Measurements from ENCODE around the gene ARHGEF33. TPM values are rescaled to one million over a fixed set of nuclear protein-coding genes. Genes with fewer than 3 reads are reported as not detected.

Gene ARHGEF33
- total RNA-seq, 4 donors from 2014 or later = 0.66 to 2.1 (median 0.82) TPM

DNA sequence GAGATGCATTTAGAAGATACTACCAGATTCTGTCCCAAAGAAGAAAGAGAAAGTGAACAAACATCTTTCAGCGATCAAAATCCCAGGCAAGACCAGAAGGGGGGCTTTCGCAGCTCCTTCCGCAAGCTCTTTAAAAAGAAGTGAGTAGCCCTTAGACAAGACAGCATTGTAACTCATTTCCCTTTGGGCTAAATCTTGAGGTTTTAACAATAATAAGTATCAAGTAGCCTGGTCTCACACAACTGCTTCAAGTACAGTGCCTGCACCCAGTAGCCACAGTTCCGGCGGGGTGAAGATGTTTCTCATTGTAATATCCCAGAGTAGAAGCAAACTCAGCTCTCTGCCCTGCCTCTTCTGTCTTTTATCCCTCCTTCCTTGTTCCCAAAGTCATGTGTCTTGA, 76.3 kb downstream of the ARHGEF33 start:
- Histone ChIP-seq H3K4me1 (no peaks in the 10 kb centered on the region), H3K36me3 (peaks cover 0 to 5% (median 0%) of the 10 kb centered on the region in 4 donors), H3K9me3 (no peaks in the 10 kb centered on the region), H3K27me3 (no peaks in the 10 kb centered on the region), H3K4me3 (no peak overlapping the region), H3K27ac (replicated peaks in 1 of 4) (no peak overlapping the region)
- DNase-seq (ENCODE audit: extremely low spot score) = no peak
- 92% methylated on average over 5 of the region's 5 CpGs for WGBS
- intact Hi-C loops (cut with DNase I) = no loop called here
- TF ChIP-seq EP300 (IDR thresholded peaks at IDR 0.05) (no peak), POLR2A (IDR thresholded peaks at IDR 0.05; ENCODE audit: low read depth) (no peak), POLR2AphosphoS5 (IDR thresholded peaks at IDR 0.05) (no peak)
- TF ChIP-seq, protein P1, sequence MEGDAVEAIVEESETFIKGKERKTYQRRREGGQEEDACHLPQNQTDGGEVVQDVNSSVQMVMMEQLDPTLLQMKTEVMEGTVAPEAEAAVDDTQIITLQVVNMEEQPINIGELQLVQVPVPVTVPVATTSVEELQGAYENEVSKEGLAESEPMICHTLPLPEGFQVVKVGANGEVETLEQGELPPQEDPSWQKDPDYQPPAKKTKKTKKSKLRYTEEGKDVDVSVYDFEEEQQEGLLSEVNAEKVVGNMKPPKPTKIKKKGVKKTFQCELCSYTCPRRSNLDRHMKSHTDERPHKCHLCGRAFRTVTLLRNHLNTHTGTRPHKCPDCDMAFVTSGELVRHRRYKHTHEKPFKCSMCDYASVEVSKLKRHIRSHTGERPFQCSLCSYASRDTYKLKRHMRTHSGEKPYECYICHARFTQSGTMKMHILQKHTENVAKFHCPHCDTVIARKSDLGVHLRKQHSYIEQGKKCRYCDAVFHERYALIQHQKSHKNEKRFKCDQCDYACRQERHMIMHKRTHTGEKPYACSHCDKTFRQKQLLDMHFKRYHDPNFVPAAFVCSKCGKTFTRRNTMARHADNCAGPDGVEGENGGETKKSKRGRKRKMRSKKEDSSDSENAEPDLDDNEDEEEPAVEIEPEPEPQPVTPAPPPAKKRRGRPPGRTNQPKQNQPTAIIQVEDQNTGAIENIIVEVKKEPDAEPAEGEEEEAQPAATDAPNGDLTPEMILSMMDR (IDR thresholded peaks at IDR 0.05) = no peak

DNA sequence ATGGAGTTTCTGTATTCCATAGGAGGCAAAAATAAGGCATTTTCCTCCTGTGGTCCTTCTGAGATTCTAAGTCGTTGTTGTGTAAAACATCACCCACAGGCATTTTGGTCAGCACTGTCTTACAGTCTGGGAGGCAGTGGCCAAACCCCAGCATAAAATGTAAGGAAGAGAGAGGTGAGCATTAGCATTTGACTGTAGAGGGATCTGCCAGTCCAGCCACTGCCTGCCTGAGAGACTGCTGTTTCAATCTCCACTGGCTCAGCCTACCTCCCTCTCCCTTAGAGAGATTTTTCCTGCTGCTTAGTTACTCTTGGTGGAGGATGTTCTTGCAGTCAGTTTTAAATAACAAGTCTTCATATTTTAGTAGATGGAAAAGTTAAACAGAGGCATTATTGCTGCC, 77.0 kb downstream of the ARHGEF33 start:
- no peaks in the 10 kb centered on the region for H3K4me1 ChIP-seq

DNA sequence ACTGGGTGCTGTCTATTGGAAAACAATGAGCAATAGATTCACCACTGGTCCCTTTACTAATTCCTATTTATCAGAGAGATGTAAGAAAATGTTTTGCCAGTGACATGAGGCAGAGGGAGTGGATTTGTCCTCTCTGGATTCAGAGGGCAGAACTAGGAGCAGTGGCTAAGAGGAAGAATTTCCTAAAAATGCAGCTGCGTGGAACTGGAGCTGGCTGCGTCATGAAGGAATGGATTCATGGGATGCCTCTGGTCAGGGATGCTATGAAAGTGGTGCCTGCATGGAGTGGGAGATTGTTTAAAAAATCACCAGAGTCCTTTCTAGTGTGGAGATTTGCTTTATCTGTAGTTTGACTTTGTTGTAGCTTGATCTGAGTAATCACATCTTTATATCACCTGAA, 78.3 kb downstream of the ARHGEF33 start:
- no peak for DNase-seq (ENCODE audit: extremely low spot score)
- TF ChIP-seq, protein P1 (IDR thresholded peaks at IDR 0.05) = no peak
- TF ChIP-seq POLR2AphosphoS5 (IDR thresholded peaks at IDR 0.05) (no peak), EP300 (IDR thresholded peaks at IDR 0.05) (no peak), POLR2A (IDR thresholded peaks at IDR 0.05; ENCODE audit: low read depth) (no peak)
- intact Hi-C loops (cut with DNase I) = no loop called here
- Histone ChIP-seq H3K27ac (replicated peaks in 1 of 4) (no peak overlapping the region), H3K4me3 (no peak overlapping the region), H3K27me3 (no peaks in the 10 kb centered on the region), H3K36me3 (peaks cover 0 to 5% (median 0%) of the 10 kb centered on the region in 4 donors), H3K4me1 (no peaks in the 10 kb centered on the region), H3K9me3 (no peaks in the 10 kb centered on the region)
- WGBS = 97% methylated on average over 2 of the region's 2 CpGs

More for the DNA sequence above, 77.0 kb downstream of the ARHGEF33 start:
- 63% methylated on average over 1 of the region's 1 CpG for WGBS
- Histone ChIP-seq H3K36me3 (peaks cover 0 to 5% (median 0%) of the 10 kb centered on the region in 4 donors), H3K9me3 (no peaks in the 10 kb centered on the region), H3K27me3 (no peaks in the 10 kb centered on the region), H3K27ac (replicated peaks in 1 of 4) (no peak overlapping the region), H3K4me3 (no peak overlapping the region)
- intact Hi-C loops (cut with DNase I) = no loop called here
- no peak for TF ChIP-seq EP300 (IDR thresholded peaks at IDR 0.05)
- no peak for DNase-seq (ENCODE audit: extremely low spot score)

DNA sequence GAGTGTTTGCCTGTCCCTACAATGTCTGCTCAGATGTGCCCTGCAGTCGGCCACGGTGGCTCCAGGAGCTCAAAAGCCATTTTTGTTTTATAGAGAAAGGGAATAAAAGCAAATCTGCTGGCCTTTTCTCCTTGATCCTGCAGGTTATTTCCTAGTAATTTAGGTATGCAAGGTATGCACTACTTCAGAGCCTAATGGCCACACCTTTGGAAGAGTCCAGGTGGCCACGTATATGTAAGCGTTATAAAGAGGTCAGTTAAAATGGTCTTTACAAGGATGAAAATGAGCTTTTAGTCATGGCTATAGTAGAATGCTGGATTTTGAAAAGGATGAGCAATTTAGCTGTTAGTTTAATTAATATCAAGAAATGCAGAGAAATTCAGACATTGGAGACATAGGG, 81.7 kb downstream of the ARHGEF33 start:
- Histone ChIP-seq H3K27me3 (no peaks in the 10 kb centered on the region), H3K36me3 (peaks cover 0 to 5% (median 0%) of the 10 kb centered on the region in 4 donors), H3K27ac (replicated peaks in 1 of 4) (no peak overlapping the region), H3K9me3 (no peaks in the 10 kb centered on the region), H3K4me3 (no peak overlapping the region), H3K4me1 (peaks cover 0 to 17% (median 15%) of the 10 kb centered on the region in 4 donors)
- DNase-seq (ENCODE audit: extremely low spot score) = no peak
- TF ChIP-seq, protein P1 (IDR thresholded peaks at IDR 0.05) = no peak
- no peak for TF ChIP-seq POLR2AphosphoS5 (IDR thresholded peaks at IDR 0.05)
- TF ChIP-seq POLR2A (IDR thresholded peaks at IDR 0.05; ENCODE audit: low read depth) = no peak
- TF ChIP-seq EP300 (IDR thresholded peaks at IDR 0.05) = no peak
- WGBS = 97% methylated on average over 4 of the region's 4 CpGs
- intact Hi-C loops (cut with DNase I) = no loop called here

DNA sequence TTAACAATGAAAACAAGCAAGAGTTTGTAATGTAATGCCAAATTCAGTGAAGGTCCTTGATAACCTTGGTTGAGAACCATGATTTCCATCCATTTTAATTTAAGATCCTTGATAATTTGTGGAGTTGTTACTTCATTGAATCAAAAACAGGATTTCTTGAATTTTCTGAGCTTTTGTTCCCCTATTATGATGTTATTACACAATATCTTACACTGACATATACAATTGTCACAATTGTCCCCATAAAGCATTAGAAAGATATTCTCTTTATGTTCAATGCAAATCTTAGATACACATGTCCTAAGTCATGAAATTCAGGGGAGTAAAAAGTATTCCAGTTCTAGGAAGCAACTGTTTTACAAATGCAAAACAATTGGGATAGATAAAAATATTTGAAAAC, 83.6 kb downstream of the ARHGEF33 start:
- no peak for TF ChIP-seq POLR2AphosphoS5 (IDR thresholded peaks at IDR 0.05)
- TF ChIP-seq, protein P1 (IDR thresholded peaks at IDR 0.05) = no peak
- TF ChIP-seq EP300 (IDR thresholded peaks at IDR 0.05) = no peak
- no peak for TF ChIP-seq POLR2A (IDR thresholded peaks at IDR 0.05; ENCODE audit: low read depth)
- H3K27ac ChIP-seq (replicated peaks in 1 of 4) = no peak overlapping the region
- peaks cover 0 to 5% (median 0%) of the 10 kb centered on the region in 4 donors for H3K36me3 ChIP-seq
- no peaks in the 10 kb centered on the region for H3K27me3 ChIP-seq
- intact Hi-C loops (cut with DNase I) = no loop called here
- H3K4me1 ChIP-seq = peaks cover 0 to 17% (median 15%) of the 10 kb centered on the region in 4 donors
- no peaks in the 10 kb centered on the region for H3K9me3 ChIP-seq
- DNase-seq (ENCODE audit: extremely low spot score) = no peak
- H3K4me3 ChIP-seq = no peak overlapping the region
